Right lobe of liver (tissue), 4 donors: ENCODE data around the gene MED26.

Experiments
- POLR2A ChIP-seq: fragments of 450-650 bp; IDR thresholded peaks from one replicate; pipeline ENCODE4 v1.6.1; 2017; ENCODE audit warnings: antibody characterized with exemption, mild to moderate bottlenecking
- TF ChIP-seq, protein P1 (sequence below), 4 donors: fragments of 200-600 bp in 3 of 4; fragments of 450-650 bp in 1 of 4; IDR thresholded peaks; one replicate each; pipeline versions ENCODE4 v1.5.1 to v1.8.0; 2016 to 2022; ENCODE audit warnings: antibody characterized with exemption in 4 of 4, mild to moderate bottlenecking in 2 of 4
- donor health status: DM: no; HTN: no; CAD: no.
- donor health status: DM: no; HTN: no; CAD: no.
- donor health status: DM: no; HTN: yes; CAD: no.

DNA sequence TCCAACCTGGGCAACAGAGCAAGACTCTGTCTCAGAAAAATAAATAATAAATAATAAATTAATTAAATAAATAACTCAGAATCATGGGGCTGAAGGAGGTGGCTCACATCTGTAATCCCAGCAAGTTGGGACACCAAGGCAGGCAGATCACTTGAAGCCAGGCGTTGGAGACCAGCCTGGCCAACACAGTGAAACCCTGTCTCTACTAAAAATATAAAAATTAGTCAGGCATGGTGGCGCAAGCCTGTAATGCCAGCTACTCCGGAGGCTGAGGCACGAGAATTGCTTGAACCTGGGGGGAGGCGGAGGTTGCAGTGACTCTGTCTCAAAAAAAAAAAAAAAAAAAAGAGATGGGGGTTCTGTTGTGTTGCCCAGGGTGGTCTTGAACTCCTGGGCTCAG is 40.2 kb upstream of the MED26 start:
- TF ChIP-seq, protein P1, sequence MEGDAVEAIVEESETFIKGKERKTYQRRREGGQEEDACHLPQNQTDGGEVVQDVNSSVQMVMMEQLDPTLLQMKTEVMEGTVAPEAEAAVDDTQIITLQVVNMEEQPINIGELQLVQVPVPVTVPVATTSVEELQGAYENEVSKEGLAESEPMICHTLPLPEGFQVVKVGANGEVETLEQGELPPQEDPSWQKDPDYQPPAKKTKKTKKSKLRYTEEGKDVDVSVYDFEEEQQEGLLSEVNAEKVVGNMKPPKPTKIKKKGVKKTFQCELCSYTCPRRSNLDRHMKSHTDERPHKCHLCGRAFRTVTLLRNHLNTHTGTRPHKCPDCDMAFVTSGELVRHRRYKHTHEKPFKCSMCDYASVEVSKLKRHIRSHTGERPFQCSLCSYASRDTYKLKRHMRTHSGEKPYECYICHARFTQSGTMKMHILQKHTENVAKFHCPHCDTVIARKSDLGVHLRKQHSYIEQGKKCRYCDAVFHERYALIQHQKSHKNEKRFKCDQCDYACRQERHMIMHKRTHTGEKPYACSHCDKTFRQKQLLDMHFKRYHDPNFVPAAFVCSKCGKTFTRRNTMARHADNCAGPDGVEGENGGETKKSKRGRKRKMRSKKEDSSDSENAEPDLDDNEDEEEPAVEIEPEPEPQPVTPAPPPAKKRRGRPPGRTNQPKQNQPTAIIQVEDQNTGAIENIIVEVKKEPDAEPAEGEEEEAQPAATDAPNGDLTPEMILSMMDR (IDR thresholded peaks at IDR 0.05): no peak
- TF ChIP-seq POLR2A: no peak
